Large intestine (tissue), 3 donors: ENCODE measurements around the gene NDUFAF8. TPM values are rescaled to one million over a fixed set of nuclear protein-coding genes. Genes with fewer than 3 reads are reported as not detected.

ENCODE experiments used
- DNase-seq, 2 donors: peaks; one replicate each; pipeline versions ENCODE4 v3.0.0 to v3.0.0-alpha.2; 2013
- H3K27ac ChIP-seq: one replicate; pipeline ENCODE4 v1.5.1; 2013; ENCODE audit warnings: low read length
- H3K27me3 ChIP-seq: 2 replicates; pipeline ENCODE4 v1.6.1; 2013; ENCODE audit warnings: low read length; ENCODE audit not compliant: control insufficient read depth, insufficient read depth
- H3K36me3 ChIP-seq: 2 replicates; pipeline ENCODE4 v1.6.1; 2013; ENCODE audit warnings: low read length; ENCODE audit not compliant: control insufficient read depth, insufficient read depth
- H3K4me1 ChIP-seq: one replicate; pipeline ENCODE4 v1.6.1; 2013; ENCODE audit warnings: low read length; ENCODE audit not compliant: control insufficient read depth, insufficient read depth
- H3K4me3 ChIP-seq: one replicate; pipeline ENCODE4 v1.5.1; 2013; ENCODE audit warnings: low read length
- H3K9me3 ChIP-seq: one replicate; pipeline ENCODE4 v1.6.1; 2013; ENCODE audit warnings: mild to moderate bottlenecking, low read depth, low read length, moderate library complexity; ENCODE audit not compliant: control insufficient read depth
- WGBS: methylation state at CpG from one replicate; pipeline ENCODE4 v1.1.5; 2013; ENCODE audit warnings: low lambda C conversion rate; ENCODE audit not compliant: insufficient coverage; 5-methylcytosine and 5-hydroxymethylcytosine counted together
- polyA plus RNA-seq: library from polyadenylated mRNA; unstranded; fragments of 120-200 nt; gene quantifications from one replicate; pipeline ENCODE4 v1.2.1, GENCODE V29; 2013

The NDUFAF8 gene
- polyA plus RNA-seq, 1 donor = 42.6 TPM

DNA sequence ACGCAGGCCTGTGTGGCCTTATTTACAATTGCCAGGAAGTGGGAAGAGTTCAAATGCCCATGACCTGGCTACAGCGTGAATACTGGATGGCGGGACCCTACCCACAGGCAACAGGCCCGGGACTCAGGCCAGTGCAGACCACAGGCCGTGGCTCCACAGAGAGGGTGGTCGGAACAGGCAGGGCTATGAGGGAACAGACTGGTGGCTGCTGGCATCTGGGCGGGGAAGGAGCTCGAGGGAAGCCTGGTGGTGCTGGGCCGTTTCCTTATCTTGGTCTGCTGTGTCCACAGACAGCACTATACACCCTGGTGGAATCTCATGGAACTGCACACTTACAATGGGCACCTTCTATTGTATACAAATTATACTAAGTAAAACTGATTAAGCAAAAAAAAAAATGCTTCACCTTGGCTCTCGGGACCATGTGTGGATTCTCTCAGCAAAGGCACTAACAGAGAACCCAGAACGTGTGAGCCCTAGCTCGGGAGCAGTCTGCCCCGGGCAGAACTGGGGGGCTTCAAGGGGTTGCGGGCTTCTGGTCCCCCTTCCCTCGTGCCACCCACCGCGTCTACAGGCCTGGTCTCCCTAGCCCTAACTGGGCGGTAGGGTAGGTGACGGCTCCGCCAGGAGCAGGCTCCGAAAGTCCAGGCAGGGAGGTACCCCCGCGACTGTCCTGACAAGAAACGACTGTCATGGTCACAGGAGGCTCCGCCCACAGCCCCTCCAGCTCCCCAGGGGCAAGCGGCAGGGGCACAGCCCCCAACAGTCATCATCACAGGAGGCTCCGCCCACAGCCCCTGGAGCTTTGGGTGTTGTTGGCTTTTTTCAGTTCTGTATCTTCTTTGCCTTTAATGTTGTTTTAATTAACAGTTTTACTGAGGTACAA lies 38.2 kb upstream of the NDUFAF8 start:
- Histone ChIP-seq H3K4me3 (no peak overlapping the region), H3K36me3 (peaks cover 10% of the 10 kb centered on the region), H3K27ac (no peak overlapping the region), H3K27me3 (no peaks in the 10 kb centered on the region), H3K4me1 (peaks cover 5% of the 10 kb centered on the region), H3K9me3 (no peaks in the 10 kb centered on the region)
- WGBS = no CpG with 5 or more reads among the region's 27 CpGs
- peak; percentile 56 to 67 for DNase-seq

DNA sequence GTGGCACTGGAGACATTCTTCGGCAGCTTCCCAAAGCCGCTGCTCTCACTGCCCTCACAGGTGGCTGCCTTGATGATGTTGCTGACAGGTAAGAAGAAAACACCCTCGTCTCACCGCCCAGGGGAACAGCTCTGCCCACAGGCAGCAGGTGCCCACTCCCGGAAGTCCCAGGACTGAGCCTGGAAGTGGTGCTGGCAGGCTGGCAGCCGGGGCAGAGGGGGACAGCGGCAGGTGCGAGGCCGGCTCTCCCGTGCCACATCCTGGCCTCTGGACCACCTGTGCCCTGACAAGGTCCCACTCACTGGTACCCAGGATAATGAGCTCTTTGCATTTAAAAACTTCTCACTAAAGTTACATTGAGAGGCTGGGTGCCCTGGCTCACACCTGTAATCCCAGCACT lies 36.8 kb upstream of the NDUFAF8 start:
- Histone ChIP-seq H3K27me3 (no peaks in the 10 kb centered on the region), H3K4me1 (peaks cover 5% of the 10 kb centered on the region), H3K27ac (no peak overlapping the region), H3K4me3 (no peak overlapping the region), H3K36me3 (peaks cover 7% of the 10 kb centered on the region), H3K9me3 (no peaks in the 10 kb centered on the region)
- WGBS = no CpG with 5 or more reads among the region's 10 CpGs
- DNase-seq = no peak

DNA sequence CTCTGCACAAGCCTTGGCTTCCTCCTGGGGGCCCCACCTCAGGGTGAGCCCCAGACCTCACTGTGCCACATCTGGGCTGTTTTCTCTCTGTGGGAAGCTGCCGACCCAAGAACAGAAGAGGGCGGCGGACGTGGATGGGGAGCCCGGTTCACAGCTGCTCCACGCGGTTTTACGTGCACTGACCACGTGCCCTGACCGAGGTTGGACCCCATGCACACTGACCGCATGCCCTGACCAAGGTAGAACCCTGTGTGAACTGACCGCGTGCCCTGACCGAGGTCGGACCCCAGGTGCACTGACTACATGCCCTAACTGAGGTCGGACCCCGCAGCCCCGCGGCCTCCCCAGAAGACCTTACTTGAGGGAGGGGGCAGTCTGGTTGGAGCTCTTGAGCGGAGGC lies 36.0 kb upstream of the NDUFAF8 start:
- no peak for DNase-seq
- H3K36me3 ChIP-seq = peaks cover 7% of the 10 kb centered on the region
- H3K4me1 ChIP-seq = peaks cover 5% of the 10 kb centered on the region
- no peaks in the 10 kb centered on the region for H3K27me3 ChIP-seq
- H3K27ac ChIP-seq = no peak overlapping the region
- no peak overlapping the region for H3K4me3 ChIP-seq
- no peaks in the 10 kb centered on the region for H3K9me3 ChIP-seq
- WGBS = no CpG with 5 or more reads among the region's 20 CpGs

DNA sequence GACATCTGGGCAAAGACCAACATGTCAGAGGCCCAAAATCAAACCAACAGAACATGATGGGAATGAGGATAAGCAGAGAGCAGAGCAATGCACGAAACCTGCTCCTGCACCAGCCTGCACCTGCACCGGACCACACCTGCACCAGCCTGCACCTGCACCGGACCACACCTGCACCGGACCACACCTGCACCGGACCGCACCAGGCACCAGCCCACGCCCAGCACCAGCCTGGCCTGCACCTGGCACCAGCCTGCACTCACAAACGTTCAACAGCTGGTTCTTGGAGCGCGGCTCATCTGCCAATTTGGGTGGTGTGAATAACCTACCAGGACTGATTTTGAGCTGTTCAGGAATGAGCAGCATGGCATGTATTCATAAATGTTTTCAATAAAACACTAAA lies 34.5 kb upstream of the NDUFAF8 start:
- Histone ChIP-seq H3K4me1 (peaks cover 5% of the 10 kb centered on the region), H3K27me3 (no peaks in the 10 kb centered on the region), H3K4me3 (no peak overlapping the region), H3K36me3 (peaks cover 5% of the 10 kb centered on the region), H3K27ac (no peak overlapping the region), H3K9me3 (no peaks in the 10 kb centered on the region)
- WGBS = no CpG with 5 or more reads among the region's 10 CpGs
- no peak for DNase-seq

DNA sequence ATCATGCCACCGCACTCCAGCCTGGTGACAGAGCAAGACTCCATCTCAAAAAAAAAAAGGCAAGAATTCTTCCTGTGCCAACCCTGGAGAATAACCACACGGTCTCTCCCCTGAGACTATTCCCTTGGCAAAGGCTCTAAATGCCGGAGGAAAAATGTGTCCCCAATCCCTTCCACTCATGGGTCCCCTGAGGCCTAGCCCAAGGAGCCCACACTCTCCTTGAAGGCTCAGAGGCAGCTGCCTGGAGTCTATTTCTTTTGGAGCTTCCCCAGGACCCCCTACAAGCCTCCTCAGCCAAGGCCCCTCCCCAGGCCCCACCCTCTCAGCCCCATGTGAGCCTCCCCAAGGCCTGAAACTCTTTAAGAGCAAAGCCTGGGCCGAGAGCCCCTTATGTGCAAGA lies 33.0 kb upstream of the NDUFAF8 start:
- Histone ChIP-seq H3K27ac (no peak overlapping the region), H3K36me3 (peaks cover 5% of the 10 kb centered on the region), H3K9me3 (no peaks in the 10 kb centered on the region), H3K27me3 (no peaks in the 10 kb centered on the region), H3K4me3 (no peak overlapping the region), H3K4me1 (no peaks in the 10 kb centered on the region)
- WGBS = no CpG with 5 or more reads among the region's 4 CpGs
- DNase-seq = no peak

DNA sequence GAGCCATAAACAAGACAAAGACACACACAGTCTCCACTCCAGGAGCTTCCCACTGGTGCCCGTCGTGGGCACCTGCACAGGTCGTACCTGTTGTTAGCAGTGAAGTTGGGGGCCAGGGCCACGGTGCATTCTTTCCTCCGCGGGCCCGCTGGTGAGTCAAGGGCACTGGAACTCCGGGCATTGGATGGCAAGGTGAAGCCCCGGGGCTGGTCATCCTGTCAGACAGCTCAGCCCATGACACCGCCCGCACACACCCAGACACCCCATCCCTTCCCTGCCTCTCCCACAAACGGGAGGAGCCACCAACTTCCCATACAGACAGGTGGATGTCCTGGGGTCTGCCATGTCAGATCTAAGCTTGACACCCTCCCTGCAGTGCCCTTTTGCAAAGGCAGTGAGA lies 32.5 kb upstream of the NDUFAF8 start:
- Histone ChIP-seq H3K9me3 (no peaks in the 10 kb centered on the region), H3K4me3 (no peak overlapping the region), H3K27me3 (no peaks in the 10 kb centered on the region), H3K4me1 (no peaks in the 10 kb centered on the region), H3K36me3 (peaks cover 5% of the 10 kb centered on the region), H3K27ac (no peak overlapping the region)
- DNase-seq = no peak
- no CpG with 5 or more reads among the region's 12 CpGs for WGBS

DNA sequence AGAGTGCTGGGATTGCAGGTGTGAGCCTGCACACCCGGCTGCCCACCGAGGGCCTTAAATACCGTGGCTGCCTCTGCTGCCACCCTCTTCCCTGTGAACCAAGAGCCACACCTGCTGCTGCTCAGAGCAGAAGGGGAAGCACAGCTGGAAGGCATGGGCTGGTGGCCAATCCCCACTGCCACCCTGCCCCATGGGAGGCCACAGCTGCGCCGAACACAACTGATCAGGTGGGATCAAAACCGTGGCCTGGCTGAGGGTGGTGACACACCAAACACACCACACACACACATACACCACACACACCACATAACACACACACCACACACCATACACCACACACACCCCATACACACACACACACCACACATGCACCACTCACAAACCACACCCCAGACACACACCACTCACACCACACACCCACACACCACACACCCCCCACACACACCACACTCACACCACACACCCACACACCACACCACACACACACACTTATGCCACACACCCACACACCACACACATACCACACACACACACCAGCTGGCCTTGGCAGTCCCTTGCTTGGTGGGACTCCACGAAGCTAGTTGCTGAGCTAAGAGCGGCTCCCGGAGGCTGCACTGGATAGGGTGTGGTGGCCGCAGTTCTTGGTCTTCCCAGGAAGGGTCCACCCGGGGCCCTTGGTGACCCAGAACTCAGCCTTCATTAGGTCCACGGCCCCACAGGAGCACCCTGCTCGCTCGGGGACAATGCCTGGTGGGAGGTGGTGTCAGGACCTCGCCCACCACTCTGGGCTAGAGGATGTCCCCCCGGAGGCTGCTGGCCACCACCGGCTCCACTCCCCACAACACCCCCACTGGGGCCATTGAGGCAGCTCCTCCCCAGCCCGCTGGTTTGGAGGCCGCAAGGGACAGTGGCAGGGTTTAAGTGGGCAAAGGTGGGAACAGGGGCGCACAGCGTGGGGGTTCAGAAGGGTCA lies 31.2 kb upstream of the NDUFAF8 start:
- H3K27ac ChIP-seq = no peak overlapping the region
- no peak overlapping the region for H3K4me3 ChIP-seq
- no peaks in the 10 kb centered on the region for H3K27me3 ChIP-seq
- H3K9me3 ChIP-seq = no peaks in the 10 kb centered on the region
- H3K36me3 ChIP-seq = peaks cover 5% of the 10 kb centered on the region
- DNase-seq = no peak
- no CpG with 5 or more reads among the region's 21 CpGs for WGBS
- H3K4me1 ChIP-seq = no peaks in the 10 kb centered on the region

DNA sequence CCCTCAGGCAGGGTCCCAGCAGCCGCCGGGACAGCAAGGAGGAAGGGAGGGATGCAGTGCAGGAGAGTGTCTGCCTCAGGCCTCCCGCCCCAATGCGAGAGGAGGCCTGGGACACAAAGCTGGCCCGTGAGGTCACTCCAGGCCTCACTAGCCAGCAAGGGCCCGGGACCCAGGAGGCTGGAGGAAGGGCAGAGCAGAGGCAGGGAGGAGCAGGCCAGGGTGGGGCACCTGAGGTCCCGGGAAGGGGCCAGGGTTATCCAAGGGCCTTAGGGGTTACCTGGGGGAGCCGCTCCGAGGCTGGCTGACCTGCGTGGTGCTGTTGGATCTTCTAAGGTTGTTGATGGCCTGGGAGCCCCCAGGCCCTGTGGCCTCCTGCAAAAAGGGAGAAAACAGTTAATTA lies 30.5 kb upstream of the NDUFAF8 start:
- peaks cover 5% of the 10 kb centered on the region for H3K36me3 ChIP-seq
- H3K27ac ChIP-seq = no peak overlapping the region
- no peak for DNase-seq
- H3K4me3 ChIP-seq = no peak overlapping the region
- WGBS = no CpG with 5 or more reads among the region's 10 CpGs
- no peaks in the 10 kb centered on the region for H3K27me3 ChIP-seq
- H3K4me1 ChIP-seq = no peaks in the 10 kb centered on the region
- H3K9me3 ChIP-seq = no peaks in the 10 kb centered on the region

DNA sequence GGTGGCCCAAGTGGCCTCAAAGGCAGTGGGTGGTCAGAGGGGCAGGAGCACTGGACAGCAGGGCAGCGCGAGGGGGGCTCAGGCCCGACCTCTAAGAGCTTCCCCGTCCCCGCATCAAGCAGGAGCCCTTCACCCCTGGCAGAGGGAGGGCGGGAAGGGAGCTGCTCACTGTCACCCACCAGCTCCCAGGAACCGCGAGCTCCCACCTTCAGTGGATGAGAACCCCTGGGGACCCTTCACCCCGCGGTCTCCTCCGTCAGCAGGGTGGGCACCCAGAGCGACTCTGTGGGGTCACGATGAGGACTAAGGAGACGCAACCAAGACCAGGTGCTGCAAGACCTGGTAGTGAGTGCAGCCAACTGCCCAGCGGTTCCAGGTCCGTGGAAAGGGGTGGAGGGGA lies 30.0 kb upstream of the NDUFAF8 start:
- no peak for DNase-seq
- Histone ChIP-seq H3K27ac (no peak overlapping the region), H3K27me3 (no peaks in the 10 kb centered on the region), H3K4me3 (no peak overlapping the region), H3K9me3 (no peaks in the 10 kb centered on the region), H3K4me1 (no peaks in the 10 kb centered on the region), H3K36me3 (peaks cover 5% of the 10 kb centered on the region)
- no CpG with 5 or more reads among the region's 16 CpGs for WGBS

DNA sequence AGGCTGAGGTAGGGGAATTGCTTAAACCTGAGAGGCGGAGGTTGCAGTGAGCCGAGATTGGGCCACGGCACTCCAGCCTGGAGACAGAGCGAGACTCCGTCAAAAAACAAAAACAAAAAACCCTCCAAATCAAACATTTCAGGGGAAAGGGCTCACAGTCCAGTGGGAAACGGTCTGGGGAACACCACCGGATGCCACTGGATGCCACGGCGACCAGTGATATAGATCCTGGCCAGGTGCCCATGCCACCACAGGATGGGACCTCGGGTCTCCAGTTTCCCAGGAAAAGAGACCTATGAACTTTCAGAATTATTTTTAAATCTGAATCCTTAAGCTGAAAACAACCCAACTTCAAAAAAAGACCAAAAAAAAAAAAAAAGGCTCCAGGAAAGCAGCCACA lies 28.7 kb upstream of the NDUFAF8 start:
- peaks cover 5% of the 10 kb centered on the region for H3K36me3 ChIP-seq
- H3K27me3 ChIP-seq = no peaks in the 10 kb centered on the region
- H3K9me3 ChIP-seq = no peaks in the 10 kb centered on the region
- WGBS = no CpG with 5 or more reads among the region's 10 CpGs
- no peak for DNase-seq
- H3K4me1 ChIP-seq = no peaks in the 10 kb centered on the region
- H3K27ac ChIP-seq = no peak overlapping the region
- H3K4me3 ChIP-seq = no peak overlapping the region
